Mammary epithelial cell (primary cell): ENCODE results near the gene INS.

Experiments used
- EZH2 ChIP-seq: IDR thresholded peaks from 2 replicates; pipeline ENCODE4 v1.6.1; 2012; ENCODE audit warnings: low read length, inconsistent platforms, borderline replicate concordance
- TF ChIP-seq, protein P1 (sequence below), 2 donors: IDR thresholded peaks in 1 of 2; conservative IDR thresholded peaks in 1 of 2; 2 replicates each; pipeline ENCODE4 v1.5.1; 2011 to 2012; ENCODE audit warnings: inconsistent platforms in 2 of 2, low read length in 2 of 2, mild to moderate bottlenecking in 2 of 2, control low read depth in 1 of 2, low read depth in 1 of 2; ENCODE audit not compliant: insufficient read depth in 1 of 2; ENCODE audit errors: extremely low read depth in 1 of 2

GRCh38 chr11:2126520-2127085, 34.4 kb downstream of the INS start:
- TF ChIP-seq, protein P1, sequence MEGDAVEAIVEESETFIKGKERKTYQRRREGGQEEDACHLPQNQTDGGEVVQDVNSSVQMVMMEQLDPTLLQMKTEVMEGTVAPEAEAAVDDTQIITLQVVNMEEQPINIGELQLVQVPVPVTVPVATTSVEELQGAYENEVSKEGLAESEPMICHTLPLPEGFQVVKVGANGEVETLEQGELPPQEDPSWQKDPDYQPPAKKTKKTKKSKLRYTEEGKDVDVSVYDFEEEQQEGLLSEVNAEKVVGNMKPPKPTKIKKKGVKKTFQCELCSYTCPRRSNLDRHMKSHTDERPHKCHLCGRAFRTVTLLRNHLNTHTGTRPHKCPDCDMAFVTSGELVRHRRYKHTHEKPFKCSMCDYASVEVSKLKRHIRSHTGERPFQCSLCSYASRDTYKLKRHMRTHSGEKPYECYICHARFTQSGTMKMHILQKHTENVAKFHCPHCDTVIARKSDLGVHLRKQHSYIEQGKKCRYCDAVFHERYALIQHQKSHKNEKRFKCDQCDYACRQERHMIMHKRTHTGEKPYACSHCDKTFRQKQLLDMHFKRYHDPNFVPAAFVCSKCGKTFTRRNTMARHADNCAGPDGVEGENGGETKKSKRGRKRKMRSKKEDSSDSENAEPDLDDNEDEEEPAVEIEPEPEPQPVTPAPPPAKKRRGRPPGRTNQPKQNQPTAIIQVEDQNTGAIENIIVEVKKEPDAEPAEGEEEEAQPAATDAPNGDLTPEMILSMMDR (conservative IDR thresholded peaks at IDR 0.05 in 1 of 2, IDR thresholded peaks at IDR 0.05 in 1 of 2; ENCODE audit: extremely low read depth in 1 of 2, insufficient read depth in 1 of 2, low read depth in 1 of 2, low read length in 2 of 2) = no peak
- TF ChIP-seq EZH2 = no peak
